ENCODE measurements around the gene SLC23A2.

- TF ChIP-seq, protein P1, sequence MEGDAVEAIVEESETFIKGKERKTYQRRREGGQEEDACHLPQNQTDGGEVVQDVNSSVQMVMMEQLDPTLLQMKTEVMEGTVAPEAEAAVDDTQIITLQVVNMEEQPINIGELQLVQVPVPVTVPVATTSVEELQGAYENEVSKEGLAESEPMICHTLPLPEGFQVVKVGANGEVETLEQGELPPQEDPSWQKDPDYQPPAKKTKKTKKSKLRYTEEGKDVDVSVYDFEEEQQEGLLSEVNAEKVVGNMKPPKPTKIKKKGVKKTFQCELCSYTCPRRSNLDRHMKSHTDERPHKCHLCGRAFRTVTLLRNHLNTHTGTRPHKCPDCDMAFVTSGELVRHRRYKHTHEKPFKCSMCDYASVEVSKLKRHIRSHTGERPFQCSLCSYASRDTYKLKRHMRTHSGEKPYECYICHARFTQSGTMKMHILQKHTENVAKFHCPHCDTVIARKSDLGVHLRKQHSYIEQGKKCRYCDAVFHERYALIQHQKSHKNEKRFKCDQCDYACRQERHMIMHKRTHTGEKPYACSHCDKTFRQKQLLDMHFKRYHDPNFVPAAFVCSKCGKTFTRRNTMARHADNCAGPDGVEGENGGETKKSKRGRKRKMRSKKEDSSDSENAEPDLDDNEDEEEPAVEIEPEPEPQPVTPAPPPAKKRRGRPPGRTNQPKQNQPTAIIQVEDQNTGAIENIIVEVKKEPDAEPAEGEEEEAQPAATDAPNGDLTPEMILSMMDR (IDR thresholded peaks at IDR 0.05): no peak
- TF ChIP-seq EP300 (IDR thresholded peaks at IDR 0.05): no peak
- TF ChIP-seq POLR2AphosphoS5 (IDR thresholded peaks at IDR 0.05): no peak
- TF ChIP-seq POLR2A (IDR thresholded peaks at IDR 0.05): no peak
Observed at GRCh38 chr20:4920131-4920530, 81.2 kb downstream of the SLC23A2 start.

Data from stomach (tissue), 4 donors.